ENCODE data around the gene ADAM10.

The ADAM10 gene

GRCh38 chr15:58551764-58552504 lies 197.6 kb downstream of the ADAM10 start:
- Histone ChIP-seq H3K4me3 (ENCODE audit: low read length, poor library complexity, severe bottlenecking) (peak overlapping the region; percentile 71), H3K9me3 (ENCODE audit: insufficient read depth, low read depth, low read length) (no peaks in the 10 kb centered on the region), H4K20me1 (ENCODE audit: insufficient read depth, low read length, poor library complexity, severe bottlenecking) (no peaks in the 10 kb centered on the region), H3K79me2 (ENCODE audit: insufficient read depth, low read length) (no peaks in the 10 kb centered on the region), H3K27me3 (ENCODE audit: insufficient read depth, low read length, poor library complexity, severe bottlenecking) (no peaks in the 10 kb centered on the region), H3K9me2 (replicated peaks; ENCODE audit: low read depth, low read length) (no peaks in the 10 kb centered on the region), H3K36me3 (ENCODE audit: insufficient read depth, low read length) (no peaks in the 10 kb centered on the region), H2AFZ (ENCODE audit: low read length) (peak overlapping the region; percentile 84), H3K4me2 (ENCODE audit: low read depth, low read length, poor library complexity, severe bottlenecking) (peak overlapping the region; percentile 93), H3K4me1 (ENCODE audit: insufficient read depth, low read length, poor library complexity, severe bottlenecking) (peaks cover 94% of the 10 kb centered on the region), H3F3A (ENCODE audit: low read depth) (peaks cover 28% of the 10 kb centered on the region), H3K9ac (ENCODE audit: low read depth, low read length, poor library complexity, severe bottlenecking) (peak overlapping the region; percentile 87)
- no peak for TF ChIP-seq EZH2phosphoT487 (IDR thresholded peaks at IDR 0.05; ENCODE audit: borderline replicate concordance)
- TF ChIP-seq CTCF (conservative IDR thresholded peaks at IDR 0.05; ENCODE audit: low read length) = no peak

- H3K4me1 ChIP-seq (ENCODE audit: insufficient read depth, low read length, poor library complexity, severe bottlenecking) = peaks cover 87% of the 10 kb centered on the region
- no peaks in the 10 kb centered on the region for H4K20me1 ChIP-seq (ENCODE audit: insufficient read depth, low read length, poor library complexity, severe bottlenecking)
- H3K9ac ChIP-seq (ENCODE audit: low read depth, low read length, poor library complexity, severe bottlenecking) = peak overlapping the region; percentile 87
- peak overlapping the region; percentile 93 for H3K4me2 ChIP-seq (ENCODE audit: low read depth, low read length, poor library complexity, severe bottlenecking)
- H3K9me2 ChIP-seq (replicated peaks; ENCODE audit: low read depth, low read length) = no peaks in the 10 kb centered on the region
- peak overlapping the region; percentile 71 for H3K4me3 ChIP-seq (ENCODE audit: low read length, poor library complexity, severe bottlenecking)
- H3K27me3 ChIP-seq (ENCODE audit: insufficient read depth, low read length, poor library complexity, severe bottlenecking) = no peaks in the 10 kb centered on the region
- TF ChIP-seq EZH2phosphoT487 (IDR thresholded peaks at IDR 0.05; ENCODE audit: borderline replicate concordance) = no peak
- no peak for TF ChIP-seq CTCF (conservative IDR thresholded peaks at IDR 0.05; ENCODE audit: low read length)
- H3K9me3 ChIP-seq (ENCODE audit: insufficient read depth, low read depth, low read length) = no peaks in the 10 kb centered on the region
- peak overlapping the region; percentile 84 for H2AFZ ChIP-seq (ENCODE audit: low read length)
- H3F3A ChIP-seq (ENCODE audit: low read depth) = peaks cover 28% of the 10 kb centered on the region
- H3K79me2 ChIP-seq (ENCODE audit: insufficient read depth, low read length) = no peaks in the 10 kb centered on the region
- no peaks in the 10 kb centered on the region for H3K36me3 ChIP-seq (ENCODE audit: insufficient read depth, low read length)
Observed at GRCh38 chr15:58551084-58551763, 198.3 kb downstream of the ADAM10 start.

- H3K4me3 ChIP-seq (ENCODE audit: low read length, poor library complexity, severe bottlenecking) = no peak overlapping the region
- H3K4me2 ChIP-seq (ENCODE audit: low read depth, low read length, poor library complexity, severe bottlenecking) = no peak overlapping the region
- no peaks in the 10 kb centered on the region for H3K36me3 ChIP-seq (ENCODE audit: insufficient read depth, low read length)
- no peaks in the 10 kb centered on the region for H3K27me3 ChIP-seq (ENCODE audit: insufficient read depth, low read length, poor library complexity, severe bottlenecking)
- no peaks in the 10 kb centered on the region for H3K79me2 ChIP-seq (ENCODE audit: insufficient read depth, low read length)
- no peaks in the 10 kb centered on the region for H4K20me1 ChIP-seq (ENCODE audit: insufficient read depth, low read length, poor library complexity, severe bottlenecking)
- no peak overlapping the region for H2AFZ ChIP-seq (ENCODE audit: low read length)
- H3K4me1 ChIP-seq (ENCODE audit: insufficient read depth, low read length, poor library complexity, severe bottlenecking) = peaks cover 82% of the 10 kb centered on the region
- H3F3A ChIP-seq (ENCODE audit: low read depth) = peaks cover 28% of the 10 kb centered on the region
- H3K9ac ChIP-seq (ENCODE audit: low read depth, low read length, poor library complexity, severe bottlenecking) = peak overlapping the region; percentile 87
- no peaks in the 10 kb centered on the region for H3K9me3 ChIP-seq (ENCODE audit: insufficient read depth, low read depth, low read length)
- no peaks in the 10 kb centered on the region for H3K9me2 ChIP-seq (replicated peaks; ENCODE audit: low read depth, low read length)
- no peak for TF ChIP-seq EZH2phosphoT487 (IDR thresholded peaks at IDR 0.05; ENCODE audit: borderline replicate concordance)
Observed at GRCh38 chr15:58549785-58550074, 199.8 kb downstream of the ADAM10 start.

All from Loucy (cell line).